A673 (cell line): ENCODE results near the gene RBM8A. TPM values are rescaled to one million over a fixed set of nuclear protein-coding genes. Genes with fewer than 3 reads are reported as not detected.

ENCODE experiments used
- BruUV-seq: library from RNA; stranded (reverse); fragments of 400-500 nt; replicated peaks from 2 replicates; lab custom pipeline; 2021; lab: Mats Ljungman, UMichigan
- CTCF ChIA-PET: fragments of 300-600 bp; sonication (Branson Sonifier 250); formaldehyde crosslinking; loops from one replicate; lab custom pipeline; 2022; ENCODE audit warnings: antibody characterized with exemption; lab: Charles Lee
- POLR2A ChIA-PET: fragments of 300-600 bp; sonication (Branson Sonifier 250); formaldehyde crosslinking; loops from one replicate; lab custom pipeline; 2022; ENCODE audit warnings: antibody characterized with exemption; ENCODE audit not compliant: low non-redundant PET; lab: Charles Lee
- DNase-seq: peaks from one replicate; pipeline ENCODE4 v3.0.0-alpha.2; 2015; ENCODE audit warnings: low spot score
- H3K27ac ChIP-seq: fragments of 200-600 bp; sonication (generic); 2 replicates; pipeline ENCODE4 v1.5.1; 2016; ENCODE audit warnings: mixed run types, low read depth, mild to moderate bottlenecking, mixed read lengths, antibody characterized with exemption, low read length; ENCODE audit not compliant: poor library complexity, severe bottlenecking
- H3K27me3 ChIP-seq: fragments of 200-600 bp; sonication (generic); replicated peaks from 2 replicates; pipeline ENCODE4 v1.6.1; 2017; ENCODE audit warnings: mixed run types, low read depth, mild to moderate bottlenecking, mixed read lengths, antibody characterized with exemption, low read length; ENCODE audit not compliant: insufficient read depth, poor library complexity
- H3K36me3 ChIP-seq: fragments of 200-600 bp; sonication (generic); 2 replicates; pipeline ENCODE4 v1.6.1; 2016; ENCODE audit warnings: mixed run types, mild to moderate bottlenecking, mixed read lengths, antibody characterized with exemption, low read length; ENCODE audit not compliant: insufficient read depth, poor library complexity, severe bottlenecking
- H3K4me1 ChIP-seq: fragments of 200-600 bp; sonication (generic); 2 replicates; pipeline ENCODE4 v1.6.1; 2017; ENCODE audit warnings: mixed run types, mild to moderate bottlenecking, mixed read lengths, antibody characterized with exemption, low read length; ENCODE audit not compliant: insufficient read depth, poor library complexity, severe bottlenecking
- H3K4me3 ChIP-seq: fragments of 200-600 bp; sonication (generic); 2 replicates; pipeline ENCODE4 v1.5.1; 2016; ENCODE audit warnings: low read depth, mixed run types, mild to moderate bottlenecking, mixed read lengths, low read length; ENCODE audit not compliant: poor library complexity, severe bottlenecking
- H3K9me3 ChIP-seq: fragments of 200-600 bp; sonication (generic); 2 replicates; pipeline ENCODE4 v1.6.1; 2016; ENCODE audit warnings: mixed run types, low read depth, mild to moderate bottlenecking, mixed read lengths, antibody characterized with exemption, low read length; ENCODE audit not compliant: poor library complexity, severe bottlenecking
- CTCF ChIP-seq: fragments of 300-800, 200-600 bp; sonication (generic); conservative IDR thresholded peaks from 2 replicates; pipeline ENCODE4 v1.5.1; 2017; ENCODE audit warnings: low read depth, mild to moderate bottlenecking, antibody characterized with exemption, low read length, moderate library complexity, mixed read lengths
- EZH2 ChIP-seq: fragments of 200-600 bp; sonication (generic); IDR thresholded peaks from 2 replicates; pipeline ENCODE4 v1.6.1; 2017; ENCODE audit warnings: borderline replicate concordance, low read depth, mild to moderate bottlenecking, mixed read lengths, antibody characterized with exemption, low read length; ENCODE audit not compliant: poor library complexity, severe bottlenecking
- intact Hi-C: fragments of 100-400 bp; cut with micrococcal nuclease; formaldehyde crosslinking; loops from one replicate; pipeline ENCODE4 v1.10.0; 2022; ENCODE audit not compliant: unreplicated experiment
- total RNA-seq: library from RNA; stranded (reverse); gene quantifications from 2 replicates; pipeline ENCODE4 v1.2.3, GENCODE V29; 2021

RBM8A gene
- total RNA-seq, 1 experiment from 2014 or later, result 276 TPM

GRCh38 chr1:145892486-145893087, 34.7 kb downstream of the RBM8A start:
- H3K4me3 ChIP-seq, result peak overlapping the region; percentile 16
- ChIA-PET POLR2A (no interaction called here), CTCF (interaction anchor here (0.6 to 2.5 kb wide), 14 partner anchors 10 to 155 kb away, joined by 3 to 14 read pairs (median 6); partner anchors contain the start of genes ANKRD34A, ITGA10, NUDT17 and PIAS3)
- no peaks in the 10 kb centered on the region for H3K36me3 ChIP-seq
- H3K9me3 ChIP-seq, result no peaks in the 10 kb centered on the region
- H3K27ac ChIP-seq, result peak overlapping the region; percentile 54
- no TSS peak for BruUV-seq
- no peak for TF ChIP-seq CTCF
- TF ChIP-seq EZH2, result no peak
- DNase-seq, result peak; percentile 53
- H3K27me3 ChIP-seq, result no peaks in the 10 kb centered on the region
- intact Hi-C loops, result loop anchor here (2.0 kb wide), 2 partner anchors 26 to 114 kb away; partner anchors contain the start of gene PEX11B
- peaks cover 20% of the 10 kb centered on the region for H3K4me1 ChIP-seq

- BruUV-seq, result no TSS peak
- intact Hi-C loops, result loop anchor here (1.0 to 2.0 kb wide), 4 partner anchors 18 to 123 kb away; partner anchors contain the start of genes ITGA10 and PEX11B
- DNase-seq, result peak; percentile 96
- no peaks in the 10 kb centered on the region for H3K9me3 ChIP-seq
- POLR2A ChIA-PET, result no interaction called here
- H3K4me3 ChIP-seq, result peak overlapping the region; percentile 16
- TF ChIP-seq CTCF (peak; percentile 98), EZH2 (no peak)
- peaks cover 20% of the 10 kb centered on the region for H3K4me1 ChIP-seq
- no peaks in the 10 kb centered on the region for H3K27me3 ChIP-seq
- H3K36me3 ChIP-seq, result no peaks in the 10 kb centered on the region
- CTCF ChIA-PET, result interaction anchor here (0.6 to 2.5 kb wide), 15 partner anchors 10 to 154 kb away, joined by 3 to 14 read pairs (median 6); partner anchors contain the start of genes ANKRD34A, ITGA10, NUDT17 and PIAS3
- H3K27ac ChIP-seq, result peak overlapping the region; percentile 54
These were observed 35.4 kb downstream of the RBM8A start for GRCh38 chr1:145891587-145892485.

- H3K27me3 ChIP-seq, result no peaks in the 10 kb centered on the region
- H3K36me3 ChIP-seq, result no peaks in the 10 kb centered on the region
- ChIA-PET CTCF (interaction anchor here (0.9 to 2.5 kb wide), 6 partner anchors 17 to 88 kb away, joined by 3 to 14 read pairs (median 9); partner anchors contain the start of genes ANKRD34A, ITGA10, PIAS3 and POLR3GL), POLR2A (no interaction called here)
- H3K9me3 ChIP-seq, result no peaks in the 10 kb centered on the region
- DNase-seq, result no peak
- TF ChIP-seq EZH2, result no peak
- no peak for TF ChIP-seq CTCF
- no peak overlapping the region for H3K4me3 ChIP-seq
- no TSS peak for BruUV-seq
- peaks cover 22% of the 10 kb centered on the region for H3K4me1 ChIP-seq
- intact Hi-C loops, result loop anchor here (1.0 to 2.0 kb wide), 2 partner anchors 19 to 124 kb away; partner anchors contain the start of gene ITGA10
- H3K27ac ChIP-seq, result peak overlapping the region; percentile 54
These were observed 36.1 kb downstream of the RBM8A start for GRCh38 chr1:145891143-145891542.
